NCI-H1694 (cell line): Measurements from ENCODE around the gene ERAP2.
"Not testable (repeated sequence)": the region's sequence is repeated elsewhere in the genome, so short reads cannot be mapped to it uniquely, and the experiment has no call there.

Experiments
- DNase-seq: peaks from one replicate; lab custom pipeline; 2025; lab: John Stamatoyannopoulos, UW

Gene ERAP2

GRCh38 chr5:96876292-96876850, at the start of gene ERAP2:
ERAP2 (plus strand) TSS chr5:96876500; CDS start chr5:96879686, 3,186 bp downstream.
- DNase-seq, result no peak

- DNase-seq, result no peak
Measured at GRCh38 chr5:96829297-96829696, 47.0 kb upstream of the ERAP2 start.

GRCh38 chr5:96834016-96834415, 42.3 kb upstream of the ERAP2 start:
- DNase-seq, result no peak

- DNase-seq, result no peak
Measured at GRCh38 chr5:96835791-96836191, 40.5 kb upstream of the ERAP2 start.

- no peak for DNase-seq
Measured at GRCh38 chr5:96836817-96837216, 39.5 kb upstream of the ERAP2 start.

- DNase-seq, result no peak
Measured at GRCh38 chr5:96837303-96837702, 39.0 kb upstream of the ERAP2 start.

- DNase-seq, result no peak
Measured at GRCh38 chr5:96838201-96839070, 37.9 kb upstream of the ERAP2 start.

- DNase-seq, result no peak
Measured at GRCh38 chr5:96839071-96839592, 37.2 kb upstream of the ERAP2 start.

- not testable (repeated sequence) for DNase-seq
Measured at GRCh38 chr5:96841931-96842330, 34.4 kb upstream of the ERAP2 start.

- no peak for DNase-seq
Measured at GRCh38 chr5:96843140-96843539, 33.2 kb upstream of the ERAP2 start.

GRCh38 chr5:96844481-96844990, 31.8 kb upstream of the ERAP2 start:
- DNase-seq, result no peak

- no peak for DNase-seq
Measured at GRCh38 chr5:96851312-96852062, 24.8 kb upstream of the ERAP2 start.

- DNase-seq, result no peak
Measured at GRCh38 chr5:96852759-96853158, 23.5 kb upstream of the ERAP2 start.

GRCh38 chr5:96854067-96854466, 22.2 kb upstream of the ERAP2 start:
- no peak for DNase-seq

- DNase-seq, result no peak
Measured at GRCh38 chr5:96855031-96855872, 21.0 kb upstream of the ERAP2 start.

GRCh38 chr5:96856371-96856770, 19.9 kb upstream of the ERAP2 start:
- no peak for DNase-seq

GRCh38 chr5:96857454-96857853, 18.8 kb upstream of the ERAP2 start:
- no peak for DNase-seq

GRCh38 chr5:96857924-96858323, 18.4 kb upstream of the ERAP2 start:
- DNase-seq, result no peak

GRCh38 chr5:96859375-96859774, 16.9 kb upstream of the ERAP2 start:
- no peak for DNase-seq

GRCh38 chr5:96861076-96861475, 15.2 kb upstream of the ERAP2 start:
- no peak for DNase-seq

- no peak for DNase-seq
Measured at GRCh38 chr5:96863114-96863513, 13.2 kb upstream of the ERAP2 start.
